HG03103 (cell line): ENCODE results near the gene MCCC1.
"Not testable (repeated sequence)": the region's sequence is repeated elsewhere in the genome, so short reads cannot be mapped to it uniquely, and the experiment has no call there.

ENCODE experiments used
- ATAC-seq: cut with Tn5 transposase; IDR thresholded peaks from one replicate; pipeline ENCODE4 v1.9.1; 2021; ENCODE audit warnings: low read depth; ENCODE audit not compliant: unreplicated experiment

MCCC1 gene

GRCh38 chr3:182993486-182994201, 105.7 kb downstream of the MCCC1 start:
- not testable (repeated sequence) for ATAC-seq

- ATAC-seq: no peak
These were observed 109.7 kb downstream of the MCCC1 start for GRCh38 chr3:182989566-182989965.

GRCh38 chr3:182986021-182986420, 113.3 kb downstream of the MCCC1 start:
- ATAC-seq: no peak

- no peak for ATAC-seq
These were observed 115.4 kb downstream of the MCCC1 start for GRCh38 chr3:182983876-182984275.

GRCh38 chr3:182981038-182981380, 118.3 kb downstream of the MCCC1 start:
- ATAC-seq: no peak

GRCh38 chr3:182980204-182981037, 118.9 kb downstream of the MCCC1 start, which contains the start of gene DCUN1D1:
Gene DCUN1D1 (minus strand): TSS chr3:182980538. CDS start chr3:182980489, 49 bp downstream.
- peak; percentile 84 for ATAC-seq

GRCh38 chr3:182979674-182980191, 119.6 kb downstream of the MCCC1 start:
- peak; percentile 12 for ATAC-seq

GRCh38 chr3:182979103-182979673, 120.1 kb downstream of the MCCC1 start:
- ATAC-seq: no peak

- no peak for ATAC-seq
These were observed 120.9 kb downstream of the MCCC1 start for GRCh38 chr3:182978387-182978786.

- no peak for ATAC-seq
These were observed 126.2 kb downstream of the MCCC1 start for GRCh38 chr3:182973047-182973446.

- no peak for ATAC-seq
These were observed 126.9 kb downstream of the MCCC1 start for GRCh38 chr3:182972387-182972786.

GRCh38 chr3:182971637-182972036, 127.7 kb downstream of the MCCC1 start:
- ATAC-seq: no peak

GRCh38 chr3:182970811-182971418, 128.4 kb downstream of the MCCC1 start:
- no peak for ATAC-seq

GRCh38 chr3:182969853-182970252, 129.4 kb downstream of the MCCC1 start:
- ATAC-seq: no peak

- ATAC-seq: no peak
These were observed 130.0 kb downstream of the MCCC1 start for GRCh38 chr3:182969277-182969676.

- ATAC-seq: no peak
These were observed 131.8 kb downstream of the MCCC1 start for GRCh38 chr3:182967218-182968204.

- no peak for ATAC-seq
These were observed 133.4 kb downstream of the MCCC1 start for GRCh38 chr3:182965861-182966366.
